ENCODE measurements around the gene SLC37A1.

The SLC37A1 gene

GRCh38 chr21:42622284-42622683, 108.6 kb downstream of the SLC37A1 start:
- Histone ChIP-seq H3K4me1 (ENCODE audit: control insufficient read depth in 1 of 2, insufficient read depth in 1 of 2, low read depth in 1 of 2, low read length in 1 of 2) (no peaks in the 10 kb centered on the region), H3K27me3 (peaks cover 39% of the 10 kb centered on the region), H3K4me3 (ENCODE audit: low read depth in 1 of 2, low read length in 1 of 2) (no peak overlapping the region), H3K27ac (no peak overlapping the region), H3K9me3 (no peaks in the 10 kb centered on the region), H3K36me3 (no peaks in the 10 kb centered on the region)
- no peak for TF ChIP-seq CTCF (IDR thresholded peaks at IDR 0.05)

- no peaks in the 10 kb centered on the region for H3K9me3 ChIP-seq
- H3K27ac ChIP-seq: no peak overlapping the region
- H3K36me3 ChIP-seq: no peaks in the 10 kb centered on the region
- TF ChIP-seq CTCF (IDR thresholded peaks at IDR 0.05): no peak
- H3K4me1 ChIP-seq (ENCODE audit: control insufficient read depth in 1 of 2, insufficient read depth in 1 of 2, low read depth in 1 of 2, low read length in 1 of 2): no peaks in the 10 kb centered on the region
- peaks cover 32% of the 10 kb centered on the region for H3K27me3 ChIP-seq
- no peak overlapping the region for H3K4me3 ChIP-seq (ENCODE audit: low read depth in 1 of 2, low read length in 1 of 2)
Observed at GRCh38 chr21:42623694-42624093, 110.0 kb downstream of the SLC37A1 start.

GRCh38 chr21:42624095-42624790, 110.6 kb downstream of the SLC37A1 start:
- Histone ChIP-seq H3K9me3 (no peaks in the 10 kb centered on the region), H3K27me3 (peaks cover 30% of the 10 kb centered on the region), H3K4me1 (ENCODE audit: control insufficient read depth in 1 of 2, insufficient read depth in 1 of 2, low read depth in 1 of 2, low read length in 1 of 2) (no peaks in the 10 kb centered on the region), H3K4me3 (ENCODE audit: low read depth in 1 of 2, low read length in 1 of 2) (no peak overlapping the region), H3K36me3 (no peaks in the 10 kb centered on the region), H3K27ac (no peak overlapping the region)
- no peak for TF ChIP-seq CTCF (IDR thresholded peaks at IDR 0.05)

- H3K27me3 ChIP-seq: peaks cover 31% of the 10 kb centered on the region
- TF ChIP-seq CTCF (IDR thresholded peaks at IDR 0.05): no peak
- no peaks in the 10 kb centered on the region for H3K4me1 ChIP-seq (ENCODE audit: control insufficient read depth in 1 of 2, insufficient read depth in 1 of 2, low read depth in 1 of 2, low read length in 1 of 2)
- H3K4me3 ChIP-seq (ENCODE audit: low read depth in 1 of 2, low read length in 1 of 2): no peak overlapping the region
- H3K27ac ChIP-seq: no peak overlapping the region
- no peaks in the 10 kb centered on the region for H3K9me3 ChIP-seq
- H3K36me3 ChIP-seq: no peaks in the 10 kb centered on the region
Observed at GRCh38 chr21:42624936-42625335, 111.3 kb downstream of the SLC37A1 start.

GRCh38 chr21:42626171-42626570, 112.5 kb downstream of the SLC37A1 start:
- H3K27me3 ChIP-seq: peaks cover 42% of the 10 kb centered on the region
- no peaks in the 10 kb centered on the region for H3K36me3 ChIP-seq
- no peak for TF ChIP-seq CTCF (IDR thresholded peaks at IDR 0.05)
- no peaks in the 10 kb centered on the region for H3K9me3 ChIP-seq
- H3K4me3 ChIP-seq (ENCODE audit: low read depth in 1 of 2, low read length in 1 of 2): no peak overlapping the region
- H3K4me1 ChIP-seq (ENCODE audit: control insufficient read depth in 1 of 2, insufficient read depth in 1 of 2, low read depth in 1 of 2, low read length in 1 of 2): no peaks in the 10 kb centered on the region
- no peak overlapping the region for H3K27ac ChIP-seq
